ENCODE measurements around the gene PGM1. TPM values are rescaled to one million over a fixed set of nuclear protein-coding genes. Genes with fewer than 3 reads are reported as not detected.

Gene PGM1
- total RNA-seq, 1 experiment from 2014 or later, result 77.2 TPM

GRCh38 chr1:63600248-63600647, 7.0 kb downstream of the PGM1 start:
- no peak for ATAC-seq
- no peaks in the 10 kb centered on the region for H3K9me3 ChIP-seq (ENCODE audit: control insufficient read depth, insufficient read depth, low read depth, low read length)
- no peak for DNase-seq (ENCODE audit: low read depth, low spot score)
- no peaks in the 10 kb centered on the region for H3K27me3 ChIP-seq (ENCODE audit: control insufficient read depth, insufficient read depth, low read length)
- no peak overlapping the region for H3K4me3 ChIP-seq (ENCODE audit: low read depth in 2 of 2, low read length in 2 of 2)
- no peaks in the 10 kb centered on the region for H3K36me3 ChIP-seq (ENCODE audit: control insufficient read depth, insufficient read depth, low read length)
- H3K27ac ChIP-seq (ENCODE audit: low read length), result no peak overlapping the region
- in situ Hi-C loops (cut with HindIII; ENCODE audit: low pct_unique_long_range_greater_than_20kb, low sequenced_read_pairs) (no loop called here), intact Hi-C loops (cut with micrococcal nuclease; ENCODE audit: unreplicated experiment) (no loop called here)
- POLR2A ChIA-PET, result no interaction called here
- BruUV-seq (replicated peaks), result no TSS peak
- H3K4me1 ChIP-seq (ENCODE audit: control insufficient read depth, insufficient read depth, low read length), result peaks cover 4% of the 10 kb centered on the region; the same call in 1 of the 2 replicates
- CTCF ChIA-PET, result no interaction called here
- TF ChIP-seq POLR2AphosphoS5 (IDR thresholded peaks at IDR 0.05; ENCODE audit: low read depth, low read length) (no peak), REST (IDR thresholded peaks at IDR 0.05; ENCODE audit: insufficient read depth in 1 of 2, low read depth in 2 of 2, low read length in 1 of 2) (no peak), TCF7L2 (IDR thresholded peaks at IDR 0.05; ENCODE audit: low read depth, low read length) (no peak), SIN3A (IDR thresholded peaks at IDR 0.05; ENCODE audit: borderline replicate concordance, insufficient read depth, low read depth, low read length) (no peak)
- TF ChIP-seq, protein P1, sequence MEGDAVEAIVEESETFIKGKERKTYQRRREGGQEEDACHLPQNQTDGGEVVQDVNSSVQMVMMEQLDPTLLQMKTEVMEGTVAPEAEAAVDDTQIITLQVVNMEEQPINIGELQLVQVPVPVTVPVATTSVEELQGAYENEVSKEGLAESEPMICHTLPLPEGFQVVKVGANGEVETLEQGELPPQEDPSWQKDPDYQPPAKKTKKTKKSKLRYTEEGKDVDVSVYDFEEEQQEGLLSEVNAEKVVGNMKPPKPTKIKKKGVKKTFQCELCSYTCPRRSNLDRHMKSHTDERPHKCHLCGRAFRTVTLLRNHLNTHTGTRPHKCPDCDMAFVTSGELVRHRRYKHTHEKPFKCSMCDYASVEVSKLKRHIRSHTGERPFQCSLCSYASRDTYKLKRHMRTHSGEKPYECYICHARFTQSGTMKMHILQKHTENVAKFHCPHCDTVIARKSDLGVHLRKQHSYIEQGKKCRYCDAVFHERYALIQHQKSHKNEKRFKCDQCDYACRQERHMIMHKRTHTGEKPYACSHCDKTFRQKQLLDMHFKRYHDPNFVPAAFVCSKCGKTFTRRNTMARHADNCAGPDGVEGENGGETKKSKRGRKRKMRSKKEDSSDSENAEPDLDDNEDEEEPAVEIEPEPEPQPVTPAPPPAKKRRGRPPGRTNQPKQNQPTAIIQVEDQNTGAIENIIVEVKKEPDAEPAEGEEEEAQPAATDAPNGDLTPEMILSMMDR (IDR thresholded peaks at IDR 0.05), result no peak

GRCh38 chr1:63601061-63601460, 7.8 kb downstream of the PGM1 start:
- CTCF ChIA-PET, result no interaction called here
- TF ChIP-seq REST (IDR thresholded peaks at IDR 0.05; ENCODE audit: insufficient read depth in 1 of 2, low read depth in 2 of 2, low read length in 1 of 2) (no peak), TCF7L2 (IDR thresholded peaks at IDR 0.05; ENCODE audit: low read depth, low read length) (no peak), SIN3A (IDR thresholded peaks at IDR 0.05; ENCODE audit: borderline replicate concordance, insufficient read depth, low read depth, low read length) (no peak), POLR2AphosphoS5 (IDR thresholded peaks at IDR 0.05; ENCODE audit: low read depth, low read length) (no peak)
- TF ChIP-seq, protein P1 (IDR thresholded peaks at IDR 0.05), result no peak
- ATAC-seq (no peak), DNase-seq (ENCODE audit: low read depth, low spot score) (no peak)
- H3K4me1 ChIP-seq (ENCODE audit: control insufficient read depth, insufficient read depth, low read length), result 0 out of 2 replicates have a peak, but pooled peaks cover 3% of the 10 kb centered on the region
- no peak overlapping the region for H3K4me3 ChIP-seq (ENCODE audit: low read depth in 2 of 2, low read length in 2 of 2)
- POLR2A ChIA-PET, result no interaction called here
- no peak overlapping the region for H3K27ac ChIP-seq (ENCODE audit: low read length)
- no peaks in the 10 kb centered on the region for H3K27me3 ChIP-seq (ENCODE audit: control insufficient read depth, insufficient read depth, low read length)
- in situ Hi-C loops (cut with HindIII; ENCODE audit: low pct_unique_long_range_greater_than_20kb, low sequenced_read_pairs) (no loop called here), intact Hi-C loops (cut with micrococcal nuclease; ENCODE audit: unreplicated experiment) (no loop called here)
- no peaks in the 10 kb centered on the region for H3K9me3 ChIP-seq (ENCODE audit: control insufficient read depth, insufficient read depth, low read depth, low read length)
- BruUV-seq (replicated peaks), result no TSS peak
- no peaks in the 10 kb centered on the region for H3K36me3 ChIP-seq (ENCODE audit: control insufficient read depth, insufficient read depth, low read length)

Measured in Panc1 (cell line).